NK-92 treated with Interleukin-12 subunit alpha and Interleukin-12 subunit beta, amount 100 ng/mL, for 24 hours (cell line): ENCODE measurements around the gene RXRG.
"Not testable (repeated sequence)": the region's sequence is repeated elsewhere in the genome, so short reads cannot be mapped to it uniquely, and the experiment has no call there.

Source experiments
- DNase-seq: peaks from one replicate; lab custom pipeline; 2025; lab: John Stamatoyannopoulos, UW

RXRG gene

GRCh38 chr1:165444897-165445370, at the start of gene RXRG:
TSS of gene RXRG (minus strand) at chr1:165445126. CDS start at chr1:165444893, 233 bp downstream.
- no peak for DNase-seq

- no peak for DNase-seq
Observed at GRCh38 chr1:165492845-165493373, 48.0 kb upstream of the RXRG start.

GRCh38 chr1:165490175-165490574, 45.2 kb upstream of the RXRG start:
- no peak for DNase-seq

GRCh38 chr1:165487921-165488320, 43.0 kb upstream of the RXRG start:
- DNase-seq = no peak

GRCh38 chr1:165486663-165487062, 41.7 kb upstream of the RXRG start:
- DNase-seq = no peak

GRCh38 chr1:165485716-165486115, 40.8 kb upstream of the RXRG start:
- DNase-seq = no peak

GRCh38 chr1:165484532-165484931, 39.6 kb upstream of the RXRG start:
- DNase-seq = no peak

GRCh38 chr1:165483412-165483811, 38.5 kb upstream of the RXRG start:
- DNase-seq = no peak

GRCh38 chr1:165481820-165482532, 37.0 kb upstream of the RXRG start:
- no peak for DNase-seq

- DNase-seq = no peak
Observed at GRCh38 chr1:165476776-165477175, 31.9 kb upstream of the RXRG start.

- DNase-seq = no peak
Observed at GRCh38 chr1:165474196-165474595, 29.3 kb upstream of the RXRG start.

GRCh38 chr1:165473081-165473480, 28.2 kb upstream of the RXRG start:
- no peak for DNase-seq

- DNase-seq = no peak
Observed at GRCh38 chr1:165468726-165469249, 23.9 kb upstream of the RXRG start.

GRCh38 chr1:165468253-165468652, 23.3 kb upstream of the RXRG start:
- DNase-seq = no peak

GRCh38 chr1:165467706-165468105, 22.8 kb upstream of the RXRG start:
- DNase-seq = no peak

GRCh38 chr1:165463978-165464377, 19.1 kb upstream of the RXRG start:
- DNase-seq = no peak

- not testable (repeated sequence) for DNase-seq
Observed at GRCh38 chr1:165459683-165460082, 14.8 kb upstream of the RXRG start.

- DNase-seq = no peak
Observed at GRCh38 chr1:165456861-165457260, 11.9 kb upstream of the RXRG start.

- DNase-seq = no peak
Observed at GRCh38 chr1:165456114-165456513, 11.2 kb upstream of the RXRG start.

- DNase-seq = no peak
Observed at GRCh38 chr1:165455111-165455510, 10.2 kb upstream of the RXRG start.

GRCh38 chr1:165454091-165454610, 9.2 kb upstream of the RXRG start:
- DNase-seq = no peak

- no peak for DNase-seq
Observed at GRCh38 chr1:165452336-165453130, 7.6 kb upstream of the RXRG start.

GRCh38 chr1:165451691-165452090, 6.8 kb upstream of the RXRG start:
- no peak for DNase-seq
